Erythroblast (primary cell): ENCODE results near the gene TSNAX.

Source experiments
- GATA1 ChIP-seq: IDR thresholded peaks from 2 replicates; pipeline ENCODE4 v1.6.1; 2011; ENCODE audit warnings: low read depth, mild to moderate bottlenecking, control low read depth, low read length, moderate library complexity
- POLR2A ChIP-seq: IDR thresholded peaks from 2 replicates; pipeline ENCODE4 v1.6.1; 2011; ENCODE audit warnings: mild to moderate bottlenecking, low read length

DNA sequence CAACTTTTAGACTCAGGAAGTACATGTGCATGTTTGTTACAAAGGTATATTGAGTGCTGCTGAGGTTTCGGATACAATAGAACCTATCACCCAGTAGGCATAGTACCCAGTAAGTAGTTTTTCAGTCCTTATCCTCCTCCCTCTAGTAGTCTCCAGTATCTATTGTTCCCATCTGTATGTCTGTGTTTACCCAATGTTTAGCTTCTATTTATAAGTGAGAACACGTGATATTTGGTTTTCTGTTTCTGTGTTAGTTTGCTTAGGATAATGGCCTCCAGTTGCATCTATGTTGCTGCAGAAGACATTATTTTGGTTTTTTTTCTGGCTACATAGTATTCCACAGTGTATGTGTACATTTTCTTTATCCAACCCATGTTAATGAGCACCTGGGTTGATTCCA, 47.2 kb upstream of the TSNAX start:
- no peak for TF ChIP-seq POLR2A
- no peak for TF ChIP-seq GATA1
